ENCODE results near the gene EHBP1.

The EHBP1 gene

DNA sequence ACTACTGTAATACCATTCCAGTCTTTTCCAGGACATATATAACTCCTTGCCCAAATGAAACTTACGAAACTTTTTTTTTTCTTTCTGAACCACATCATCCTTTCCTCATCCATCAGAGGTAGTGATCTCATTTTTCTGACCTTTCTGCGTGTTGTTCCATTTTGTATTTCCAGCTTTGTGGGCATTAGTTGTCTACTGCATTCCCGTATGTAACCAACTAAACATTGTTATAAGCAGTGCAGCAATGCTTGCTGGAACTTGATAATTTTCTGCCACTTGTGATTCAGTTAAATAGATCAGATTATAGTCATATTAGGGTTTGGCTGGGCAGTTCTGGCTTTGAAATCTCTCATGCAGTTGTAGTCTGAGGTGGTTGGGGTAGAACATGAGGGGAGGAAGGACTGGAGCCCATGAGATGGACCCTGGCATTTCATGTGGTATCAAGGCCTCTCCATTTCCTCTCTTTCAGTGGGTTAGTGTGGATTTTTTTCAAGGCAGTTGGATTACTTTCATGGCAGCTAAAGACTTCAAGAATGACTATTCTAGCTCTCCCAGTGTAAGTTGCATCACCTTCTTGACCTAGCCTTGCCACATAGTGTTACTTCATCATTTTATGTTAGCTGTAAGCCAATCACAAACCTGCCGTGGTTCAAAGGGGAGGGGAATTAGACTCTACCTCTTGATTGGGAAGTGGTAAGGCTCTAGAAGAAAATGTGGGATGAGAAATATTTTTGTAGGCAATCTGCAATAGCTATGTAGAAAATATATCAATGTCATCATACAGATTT, 80.5 kb downstream of the EHBP1 start:
- no peak for DNase-seq

DNA sequence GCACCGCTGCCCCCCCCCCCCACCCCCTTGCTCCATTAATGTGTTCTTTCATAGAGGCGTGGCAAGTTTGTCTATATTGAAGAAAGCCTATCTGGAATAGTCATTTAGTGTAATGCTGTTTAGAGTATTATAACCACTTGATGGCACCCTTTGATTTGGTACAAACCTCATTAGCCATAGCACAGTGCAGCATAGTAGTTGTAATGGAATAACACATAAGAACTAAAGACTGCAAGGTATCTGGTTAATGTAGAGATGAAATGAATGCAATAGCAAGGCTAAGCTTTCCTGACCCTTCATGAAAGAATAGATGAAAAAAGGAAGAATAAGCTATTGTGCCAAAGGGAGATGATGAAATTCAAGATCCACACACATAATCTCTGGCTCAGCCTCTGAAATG, 81.9 kb downstream of the EHBP1 start:
- no peak for DNase-seq

DNA sequence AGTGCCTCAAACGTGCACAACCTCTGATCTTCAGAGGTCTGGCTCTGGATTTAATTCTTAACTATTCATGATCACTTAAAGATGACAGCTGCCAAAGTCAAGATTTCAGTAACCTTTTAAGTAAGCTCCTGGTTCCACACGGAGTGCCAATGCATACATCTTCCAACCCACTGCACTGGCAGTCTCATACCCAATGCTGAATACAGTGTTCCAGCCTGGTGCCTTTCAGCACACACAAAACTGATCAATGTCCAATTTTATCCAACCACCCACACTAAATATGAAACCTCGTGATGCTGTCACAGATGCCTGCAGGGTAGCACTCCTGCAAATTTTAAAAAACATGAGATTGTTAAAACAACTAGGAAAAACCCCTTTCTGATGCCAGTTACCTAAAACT, 84.0 kb downstream of the EHBP1 start:
- no peak for DNase-seq

DNA sequence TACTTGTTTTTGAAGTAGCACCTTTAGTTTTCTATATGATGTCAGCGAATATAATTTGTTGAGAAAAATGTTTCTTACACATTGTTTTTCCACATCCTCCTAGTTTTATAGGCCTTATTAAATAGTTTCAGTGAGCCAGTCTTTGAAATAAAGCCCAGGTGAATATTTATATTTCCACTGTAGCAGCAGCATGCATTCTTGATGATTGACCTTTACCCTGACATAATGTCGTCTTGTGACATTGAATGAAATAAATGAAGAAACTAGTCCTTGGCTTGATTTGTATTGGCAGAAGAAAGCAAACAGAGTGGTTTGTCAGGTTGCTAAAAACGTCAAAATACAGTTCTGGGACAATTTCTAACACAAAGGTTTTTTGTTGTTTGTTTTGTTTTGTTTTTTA, 84.4 kb downstream of the EHBP1 start:
- no peak for DNase-seq

DNA sequence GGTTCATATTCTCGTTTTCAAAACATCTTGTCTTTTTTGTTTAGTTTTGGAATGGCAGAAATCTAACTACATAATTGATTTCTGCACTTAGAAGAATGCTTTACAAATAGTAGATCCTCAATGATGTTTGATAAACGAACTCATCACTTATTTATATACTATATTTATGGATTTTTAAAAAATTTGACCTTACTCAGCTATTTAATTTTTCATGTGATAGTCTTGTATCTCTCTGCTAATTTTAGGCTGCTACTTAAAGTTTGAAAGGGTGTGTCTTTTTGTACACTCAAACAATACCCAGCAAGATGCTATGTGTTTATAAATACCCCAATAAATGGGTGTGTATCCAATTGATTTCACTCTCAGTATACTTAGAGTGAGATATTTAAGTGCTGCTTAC, 86.9 kb downstream of the EHBP1 start:
- no peak for DNase-seq

DNA sequence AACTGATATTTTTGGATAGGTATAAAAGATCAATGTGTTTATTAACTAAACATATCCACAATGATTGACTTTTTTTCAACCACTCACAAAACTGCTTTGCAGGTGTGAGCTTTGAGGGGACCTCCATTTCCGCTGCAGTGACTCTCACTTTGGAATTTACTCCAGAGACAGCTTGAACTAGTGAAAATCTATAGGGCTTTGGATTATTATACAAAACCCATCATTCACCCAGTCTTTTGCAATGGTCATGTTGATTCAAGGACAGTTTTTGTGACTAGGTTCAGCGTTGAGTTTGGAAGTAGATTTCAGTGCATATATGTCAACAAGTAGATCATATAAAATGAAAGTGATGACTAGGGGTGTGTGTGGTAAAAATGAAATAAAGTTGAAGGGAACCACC, 87.7 kb downstream of the EHBP1 start:
- DNase-seq = no peak

DNA sequence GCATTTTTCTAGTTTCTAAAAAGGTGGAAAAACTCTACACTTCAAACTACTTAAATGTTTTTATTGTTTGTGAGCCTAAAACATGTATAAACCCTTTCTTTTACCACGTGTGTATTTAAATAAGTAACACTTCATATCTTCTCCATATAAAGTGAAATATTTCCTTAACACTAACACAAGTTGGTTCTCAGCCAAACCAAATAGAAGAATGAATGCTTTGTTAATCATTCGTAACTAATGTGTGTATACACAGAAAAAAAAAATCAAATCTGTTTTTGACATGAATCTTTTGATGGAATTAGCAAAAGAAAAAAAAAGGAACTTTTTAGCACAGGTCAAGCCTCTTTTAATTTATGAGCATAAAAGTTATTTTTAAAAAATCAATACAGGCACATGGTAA, 89.3 kb downstream of the EHBP1 start:
- DNase-seq = no peak

DNA sequence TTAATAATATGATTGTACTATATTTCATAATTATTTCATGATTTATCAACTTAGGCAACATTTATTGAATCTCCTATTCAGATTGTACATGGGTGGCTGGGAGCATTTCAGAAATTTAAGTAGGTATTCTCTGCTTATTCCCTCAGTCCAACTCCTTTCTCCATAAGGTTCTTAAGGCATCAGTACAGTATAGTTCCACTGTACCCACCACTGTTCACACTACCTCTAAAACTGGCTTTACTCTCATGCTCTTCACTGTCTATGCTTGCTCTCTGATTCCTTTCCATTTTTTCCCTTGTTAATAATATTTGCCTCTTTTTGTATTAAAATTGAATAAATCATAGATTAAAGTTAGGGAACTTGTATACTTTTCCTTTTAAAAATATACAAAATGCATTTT, 89.8 kb downstream of the EHBP1 start:
- no peak for DNase-seq

DNA sequence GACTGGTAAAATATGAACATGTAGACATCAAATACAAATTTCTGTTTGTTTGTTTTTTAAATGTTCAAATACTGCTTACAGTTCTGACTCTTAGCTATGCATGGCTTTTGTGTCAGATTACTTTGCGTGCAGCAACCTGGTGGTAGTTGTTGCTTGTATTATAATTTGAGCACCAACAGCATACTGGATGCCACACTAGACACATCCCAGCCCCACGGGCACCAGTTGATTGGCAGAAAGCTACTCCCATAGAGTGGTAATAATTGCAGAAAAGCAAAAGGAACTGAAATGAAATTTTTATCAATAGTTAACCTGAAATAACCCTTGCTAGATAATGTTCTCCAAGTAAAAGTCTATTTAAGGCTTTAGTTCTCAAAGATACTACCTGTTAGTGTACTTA, 91.6 kb downstream of the EHBP1 start:
- DNase-seq = no peak

DNA sequence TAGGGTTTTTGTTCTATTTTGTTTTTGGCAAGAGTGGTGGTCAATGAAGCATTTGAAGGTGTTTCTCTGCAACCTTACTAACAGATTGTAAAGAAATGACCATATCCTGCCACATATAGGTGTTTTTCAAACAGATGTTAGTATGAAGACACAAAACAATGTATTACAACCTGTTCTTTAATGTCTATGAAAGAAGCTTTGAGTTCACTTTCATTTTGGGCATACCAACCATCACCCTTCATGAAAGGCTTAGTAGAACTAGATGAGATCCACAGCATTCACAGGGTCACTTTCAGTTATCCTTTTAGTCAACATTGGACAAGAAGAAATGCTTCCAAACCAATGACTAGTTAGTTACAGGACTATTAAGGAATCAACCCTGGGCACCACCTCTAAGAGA, 95.1 kb downstream of the EHBP1 start:
- no peak for DNase-seq

DNA sequence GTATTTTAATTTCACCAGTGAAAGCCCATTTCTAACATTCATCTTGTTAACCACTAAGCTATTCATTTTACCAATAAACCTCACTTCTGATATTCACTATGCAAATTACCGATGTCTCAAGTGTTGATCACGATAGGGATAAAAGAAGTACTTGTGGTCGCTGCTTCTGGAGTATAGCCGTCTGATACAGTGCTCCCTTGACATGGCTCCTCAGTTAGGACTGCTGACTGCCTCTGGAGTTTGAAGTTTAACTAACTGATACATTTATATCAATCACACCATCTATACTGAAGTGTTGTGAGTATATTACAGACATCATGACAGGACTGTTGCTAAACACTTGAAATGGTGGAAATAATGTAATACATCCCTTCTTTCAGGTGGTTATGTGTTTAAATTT, 95.6 kb downstream of the EHBP1 start:
- no peak for DNase-seq

DNA sequence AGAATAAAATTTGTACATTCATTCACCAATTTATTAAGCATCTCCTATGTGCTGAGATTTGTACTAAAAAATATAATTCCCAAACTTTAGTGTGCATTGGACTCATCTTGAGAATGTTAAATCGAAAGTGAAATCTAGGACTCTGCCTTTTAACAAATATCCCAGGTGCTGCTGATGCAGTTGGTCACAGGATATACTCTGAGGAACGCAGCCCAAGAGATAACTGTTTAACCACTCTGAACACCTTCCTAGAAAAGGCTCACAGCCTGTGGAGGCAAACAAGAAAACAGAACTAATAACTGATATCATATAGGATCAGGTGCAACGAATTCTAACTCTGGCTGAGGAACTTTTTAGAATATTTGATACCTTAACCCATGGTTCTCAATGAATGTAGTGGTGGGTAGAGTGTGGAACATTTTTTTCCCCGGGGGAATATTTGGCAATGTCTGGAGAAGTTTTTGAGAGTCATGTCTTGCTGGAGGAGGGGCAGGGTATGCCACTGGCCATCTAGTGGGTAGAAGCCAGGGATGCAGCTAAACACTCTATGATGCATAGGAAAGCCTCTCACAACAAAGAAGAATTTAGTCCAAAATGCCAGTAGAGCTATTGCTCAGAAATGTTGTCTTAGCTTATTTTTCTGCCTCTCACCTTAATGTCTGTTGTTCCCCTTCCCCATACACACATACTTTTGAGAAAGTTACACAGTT, 96.5 kb downstream of the EHBP1 start:
- DNase-seq = no peak

DNA sequence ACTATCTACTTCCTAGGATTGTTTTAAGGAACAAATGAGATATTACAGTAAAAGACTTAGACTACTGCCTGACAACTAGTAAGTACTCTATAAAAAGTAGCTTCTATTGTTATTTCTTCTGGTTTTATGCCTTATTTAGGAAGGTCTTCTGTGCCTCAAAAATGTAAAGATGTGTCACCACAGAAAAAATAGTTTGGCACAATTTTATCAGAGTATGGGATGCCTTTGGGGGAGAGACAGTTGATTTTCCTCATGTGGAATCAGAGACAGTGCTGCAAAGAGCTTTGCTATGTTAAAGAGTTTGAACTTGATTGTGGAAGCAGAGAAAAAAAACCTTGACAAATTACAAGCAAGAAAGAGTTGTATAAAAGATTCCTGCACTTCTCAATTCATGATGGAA, 98.4 kb downstream of the EHBP1 start:
- DNase-seq = no peak

DNA sequence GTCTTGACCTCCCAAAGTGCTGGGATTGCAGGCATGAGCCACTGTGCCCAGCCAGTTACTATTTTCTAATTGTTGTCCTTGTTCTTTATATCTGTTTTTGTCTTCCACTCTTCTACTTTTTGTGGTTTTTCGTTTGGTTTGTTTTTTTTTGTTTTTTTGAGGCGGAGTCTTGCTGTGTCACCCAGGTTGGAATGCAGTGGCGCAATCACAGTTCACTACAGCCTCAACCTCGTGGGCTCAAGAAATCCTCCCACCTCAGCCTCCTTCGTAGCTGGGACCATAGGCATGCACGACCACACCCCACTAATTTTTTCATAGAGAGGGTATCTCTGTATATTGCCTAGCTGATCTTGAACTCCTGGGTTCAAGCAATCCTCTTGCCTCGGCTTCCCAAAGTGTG, 100.7 kb downstream of the EHBP1 start:
- DNase-seq = no peak

DNA sequence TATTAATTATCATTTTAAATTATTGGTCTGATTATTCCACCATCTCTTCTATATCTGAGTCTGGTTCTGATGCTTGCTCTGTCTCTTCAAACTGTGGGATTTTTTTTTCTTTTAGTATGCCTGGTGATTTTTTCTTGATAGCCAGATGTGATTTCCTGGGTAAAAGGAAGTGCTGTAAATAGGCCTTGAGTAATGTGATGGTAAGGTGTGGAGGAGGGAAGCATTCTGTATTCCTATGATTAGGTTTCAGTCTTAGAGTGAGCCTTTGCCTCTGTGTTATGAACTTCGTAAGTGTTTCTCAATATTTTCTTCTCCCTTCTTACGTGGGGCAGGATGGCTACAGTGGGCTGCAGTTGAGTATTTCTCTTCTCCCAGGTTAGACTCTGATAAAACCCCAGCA, 103.0 kb downstream of the EHBP1 start:
- DNase-seq = no peak

DNA sequence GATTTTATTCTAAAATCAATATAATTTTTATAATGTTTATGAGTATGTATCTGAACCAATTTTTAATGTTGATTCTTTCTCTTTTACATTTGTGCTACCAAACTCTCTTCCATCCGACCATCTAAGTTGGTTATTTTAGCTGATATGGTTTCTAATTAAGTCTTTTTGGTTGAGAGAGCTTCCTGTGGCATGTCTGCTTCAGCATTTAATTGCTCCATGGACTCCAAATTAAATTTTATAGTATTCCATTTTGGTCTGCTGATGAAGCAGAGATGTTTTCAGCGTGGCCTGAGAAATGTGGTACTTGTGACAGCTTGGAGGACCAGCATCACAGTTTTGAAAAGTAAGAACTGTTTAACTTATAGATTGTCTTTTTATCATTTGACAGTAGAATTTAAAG, 105.6 kb downstream of the EHBP1 start:
- DNase-seq = no peak

DNA sequence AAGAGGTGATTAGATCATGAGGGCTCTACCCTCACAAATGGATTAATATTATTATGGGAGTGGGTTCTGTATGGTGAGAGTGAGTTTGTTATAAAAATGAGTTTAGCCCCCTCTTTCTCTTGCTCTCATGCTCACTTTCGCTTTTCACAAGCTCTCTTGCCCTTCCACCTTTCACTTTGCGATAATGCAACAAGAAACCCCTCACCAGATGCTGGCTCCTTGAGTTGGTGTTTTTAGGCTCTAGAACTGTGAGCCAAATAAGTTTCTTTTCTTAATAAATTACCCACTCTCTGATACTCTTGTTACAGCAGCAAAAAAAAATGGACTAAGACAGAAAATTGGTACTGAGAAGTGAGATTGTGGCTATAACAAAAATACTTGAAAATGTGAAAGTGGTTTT, 106.5 kb downstream of the EHBP1 start:
- DNase-seq = no peak

DNA sequence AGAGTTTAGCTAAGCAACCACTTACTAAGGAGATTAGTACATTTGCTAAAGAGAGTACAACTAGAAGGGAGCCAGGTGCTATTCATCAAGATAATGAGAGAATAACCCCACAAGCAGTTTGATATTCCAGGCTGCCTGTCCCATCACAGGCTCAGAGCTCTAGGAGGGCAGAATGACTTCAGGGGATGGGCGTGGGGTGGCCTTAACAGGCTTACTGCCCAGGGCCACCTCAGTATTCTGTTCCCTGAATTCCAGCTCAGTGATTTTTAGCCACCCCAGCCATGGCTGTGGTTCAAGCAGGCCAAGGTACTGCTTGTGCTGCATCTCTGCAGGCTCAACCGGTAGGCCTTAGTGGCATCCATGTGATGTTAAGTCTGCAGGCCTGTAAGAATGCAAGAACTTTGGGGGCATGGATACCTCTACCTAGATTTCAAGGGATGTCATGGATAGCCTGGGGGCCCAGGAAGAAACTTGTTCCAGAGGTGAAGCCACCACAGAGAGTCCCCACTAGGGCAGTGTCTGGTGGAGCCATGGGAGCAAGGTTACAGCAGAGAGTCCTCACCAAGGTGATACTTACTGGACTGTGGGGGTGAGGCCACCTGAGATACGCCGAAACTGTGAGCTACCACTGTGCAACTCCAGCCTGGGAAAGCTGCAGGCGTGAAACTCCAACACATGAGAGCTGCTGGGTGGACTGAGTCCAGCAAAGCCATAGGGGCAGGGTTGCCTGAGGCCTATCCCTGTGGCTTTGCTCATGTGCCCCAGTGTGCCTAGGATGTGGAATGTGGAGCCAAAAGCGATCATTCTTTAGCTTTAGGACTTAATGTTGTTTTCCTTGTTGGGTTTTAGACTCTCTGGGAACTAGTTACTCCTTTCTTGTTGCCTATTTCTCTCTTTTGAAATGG, 107.7 kb downstream of the EHBP1 start:
- no peak for DNase-seq

DNA sequence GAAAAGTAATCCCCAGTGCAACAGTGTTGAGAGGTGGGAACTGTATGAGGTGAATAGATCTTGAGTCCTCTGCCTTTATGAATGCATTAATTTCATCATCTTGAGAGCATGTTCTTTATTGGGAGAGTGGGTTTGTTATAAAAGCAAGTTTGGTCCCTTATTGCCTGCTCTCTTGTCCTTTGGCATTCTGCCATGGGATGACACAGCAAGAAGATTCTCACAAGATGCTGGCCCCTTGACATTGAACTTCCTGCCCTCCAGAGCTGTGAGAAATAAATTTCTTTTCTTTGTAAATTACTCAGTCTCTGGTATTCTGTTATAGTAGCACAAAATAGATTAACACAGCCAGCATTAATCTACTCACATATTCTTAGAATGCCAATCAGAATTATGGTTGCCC, 108.6 kb downstream of the EHBP1 start:
- DNase-seq = no peak

DNA sequence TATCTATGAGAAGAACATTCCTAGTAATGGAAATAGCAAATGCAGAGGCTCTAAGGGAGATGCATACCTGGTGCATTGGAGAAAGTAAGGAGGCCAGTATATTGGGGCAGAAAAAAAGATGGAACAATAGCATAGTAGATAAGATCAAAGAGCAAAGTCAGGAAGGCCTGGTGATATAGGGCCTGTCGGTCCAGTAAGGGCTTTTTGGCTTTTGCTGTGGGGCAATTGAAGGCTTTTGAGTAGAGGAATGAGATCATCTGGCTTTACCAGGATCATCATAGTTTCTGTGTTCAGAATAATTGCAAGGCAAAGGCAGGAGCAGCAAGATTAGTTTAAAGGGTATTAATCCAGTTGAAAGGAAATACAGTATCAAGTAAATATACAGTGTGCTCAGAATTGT, 111.8 kb downstream of the EHBP1 start:
- no peak for DNase-seq

DNA sequence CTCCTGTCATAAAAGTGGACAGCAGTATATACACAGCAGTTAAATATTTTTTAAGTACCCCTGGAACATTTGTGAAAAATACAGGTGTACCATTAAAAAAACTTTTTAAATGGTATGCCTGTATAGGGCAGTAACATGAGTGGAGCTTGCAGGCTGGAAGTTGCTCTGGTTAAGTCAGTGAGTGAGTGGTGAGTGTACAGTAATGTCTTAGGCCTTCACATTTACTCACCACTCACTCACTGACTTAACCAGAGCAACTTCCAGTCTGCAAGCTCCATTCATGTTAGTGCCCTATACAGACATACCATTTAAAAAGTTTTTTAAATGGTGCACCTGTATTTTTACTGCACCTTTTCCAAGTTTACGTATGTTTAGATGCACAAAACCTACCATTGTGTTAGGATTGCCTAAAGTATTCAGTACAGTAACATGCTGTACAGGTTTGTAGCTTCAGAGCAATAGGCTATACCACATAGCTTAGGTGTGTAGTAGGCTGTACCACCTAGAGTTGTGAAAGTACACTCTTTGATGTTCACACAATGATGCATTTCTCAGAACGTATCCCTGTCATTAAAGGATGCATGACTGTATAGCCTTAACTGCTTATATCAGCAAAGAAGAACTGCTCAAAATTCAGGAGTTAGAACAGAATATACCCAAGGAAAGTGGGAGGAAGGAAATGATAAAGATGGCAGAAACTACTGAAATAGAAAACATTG, 112.6 kb downstream of the EHBP1 start:
- DNase-seq = no peak

DNA sequence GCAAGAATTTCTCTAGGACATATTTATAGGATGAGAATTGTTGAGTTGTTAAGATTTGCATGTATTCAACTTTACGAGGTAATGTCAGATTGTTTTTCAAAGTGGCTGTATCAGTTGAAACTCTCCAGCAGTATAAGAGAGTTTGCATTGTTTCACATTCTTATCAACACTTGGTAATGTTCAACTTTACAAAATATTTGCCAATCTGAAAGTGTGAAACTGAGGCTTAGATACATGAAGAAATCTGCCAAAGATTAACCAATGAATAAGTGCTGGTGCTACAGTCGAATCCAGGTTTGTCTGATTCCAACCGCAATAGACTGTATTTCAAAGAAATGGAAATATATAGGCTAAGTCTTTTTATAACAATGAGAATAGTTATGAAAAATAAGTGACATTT, 117.0 kb downstream of the EHBP1 start:
- DNase-seq = no peak

DNA sequence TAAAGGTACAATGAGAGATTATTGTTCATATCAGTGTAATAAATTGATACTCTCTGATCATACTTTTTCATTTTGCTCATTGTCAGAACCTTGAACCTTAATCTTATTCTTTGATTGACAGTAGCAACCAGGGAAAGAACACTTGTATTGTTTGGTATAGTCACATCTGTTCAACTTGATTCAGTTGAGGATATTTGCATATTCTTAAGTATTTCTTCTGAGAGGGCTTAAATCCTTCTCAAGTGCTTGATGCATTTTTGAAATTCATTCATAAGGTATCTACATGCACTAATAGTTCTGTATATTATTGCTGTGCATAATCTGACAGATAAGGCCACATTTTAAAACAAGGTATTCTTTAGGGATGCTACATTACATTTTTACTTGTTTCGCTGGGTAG, 118.9 kb downstream of the EHBP1 start:
- no peak for DNase-seq

Measured in activated CD4-positive, CD25-positive, alpha-beta regulatory T cell treated with anti-CD3 and anti-CD28 coated beads, Interleukin-2, amount 50 U/mL, for 72 hours (primary cell).